ENCODE data around the gene ZNF333.

ZNF333 gene

DNA sequence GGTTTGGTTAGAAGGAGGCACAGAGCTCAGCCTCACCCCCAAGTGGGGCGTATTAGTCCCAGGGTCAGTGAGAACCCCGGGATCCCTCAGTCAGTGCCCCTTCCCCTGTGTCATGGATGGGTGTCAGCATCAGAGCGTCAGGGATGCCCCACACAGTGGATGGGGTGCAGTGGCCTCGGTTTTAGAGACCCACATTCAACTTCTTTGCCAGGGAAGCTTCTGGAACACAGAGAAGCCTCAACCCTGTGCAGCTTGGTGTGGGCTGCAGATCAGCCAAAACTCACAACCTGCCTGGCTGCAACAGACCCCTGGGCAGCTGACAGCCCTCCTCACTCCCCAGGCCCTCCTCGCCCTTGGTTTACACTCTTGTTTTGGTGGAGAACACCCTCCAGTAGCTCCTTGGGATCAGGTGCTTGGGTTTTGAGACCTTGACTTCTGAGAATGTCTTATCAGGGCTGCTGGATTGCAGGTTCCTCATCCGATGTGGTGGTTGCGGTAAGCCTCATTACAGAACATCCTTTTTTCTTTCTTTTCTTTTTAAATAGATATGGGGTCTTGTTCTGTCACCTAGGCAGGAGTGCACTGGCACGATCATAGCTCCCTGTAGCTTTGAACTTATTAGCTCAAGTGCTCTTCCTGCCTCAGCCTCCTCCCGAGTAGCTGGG is 11.0 kb downstream of the ZNF333 start:
- no peak for TF ChIP-seq REST (IDR thresholded peaks at IDR 0.05; ENCODE audit: insufficient read depth in 1 of 2, low read depth in 2 of 2, low read length in 2 of 2)
- no peak for TF ChIP-seq SIN3A (IDR thresholded peaks at IDR 0.05; ENCODE audit: borderline replicate concordance, insufficient read depth, low read length)
- no peak for TF ChIP-seq POLR2AphosphoS5 (IDR thresholded peaks at IDR 0.05; ENCODE audit: low read depth, low read length)
- no peak for TF ChIP-seq TAF1 (IDR thresholded peaks at IDR 0.05; ENCODE audit: borderline replicate concordance, insufficient read depth, low read length)
- no peak for TF ChIP-seq FOXP2 (optimal IDR thresholded peaks at IDR 0.05; ENCODE audit: borderline replicate concordance, extremely low read depth, extremely low read length, insufficient read depth)

GRCh38 chr19:14703833-14704232 is 14.0 kb downstream of the ZNF333 start:
- TF ChIP-seq SIN3A (IDR thresholded peaks at IDR 0.05; ENCODE audit: borderline replicate concordance, insufficient read depth, low read length) (no peak), POLR2AphosphoS5 (IDR thresholded peaks at IDR 0.05; ENCODE audit: low read depth, low read length) (no peak), TAF1 (IDR thresholded peaks at IDR 0.05; ENCODE audit: borderline replicate concordance, insufficient read depth, low read length) (no peak), FOXP2 (optimal IDR thresholded peaks at IDR 0.05; ENCODE audit: borderline replicate concordance, extremely low read depth, extremely low read length, insufficient read depth) (no peak), REST (IDR thresholded peaks at IDR 0.05; ENCODE audit: insufficient read depth in 1 of 2, low read depth in 2 of 2, low read length in 2 of 2) (no peak)

DNA sequence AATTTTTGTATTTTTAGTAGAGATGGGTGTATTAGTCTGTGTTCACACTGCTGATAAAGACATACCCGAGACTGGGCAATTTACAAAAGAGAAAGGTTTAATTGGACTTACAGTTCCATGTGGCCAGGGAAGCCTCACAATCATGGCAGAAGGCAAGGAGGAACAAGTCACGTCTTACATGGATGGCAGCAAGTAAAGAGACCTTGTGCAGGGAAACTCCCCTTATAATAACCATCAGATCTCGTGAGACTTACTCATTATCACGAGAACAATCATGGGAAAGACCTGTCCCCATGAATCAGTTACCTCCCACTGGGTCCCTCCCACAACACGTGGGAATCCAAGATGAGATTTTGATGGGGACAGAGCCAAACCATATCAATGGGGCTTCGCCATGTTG is 14.6 kb downstream of the ZNF333 start:
- no peak for TF ChIP-seq REST (IDR thresholded peaks at IDR 0.05; ENCODE audit: insufficient read depth in 1 of 2, low read depth in 2 of 2, low read length in 2 of 2)
- no peak for TF ChIP-seq SIN3A (IDR thresholded peaks at IDR 0.05; ENCODE audit: borderline replicate concordance, insufficient read depth, low read length)
- no peak for TF ChIP-seq FOXP2 (optimal IDR thresholded peaks at IDR 0.05; ENCODE audit: borderline replicate concordance, extremely low read depth, extremely low read length, insufficient read depth)
- TF ChIP-seq POLR2AphosphoS5 (IDR thresholded peaks at IDR 0.05; ENCODE audit: low read depth, low read length) = no peak
- TF ChIP-seq TAF1 (IDR thresholded peaks at IDR 0.05; ENCODE audit: borderline replicate concordance, insufficient read depth, low read length) = no peak

DNA sequence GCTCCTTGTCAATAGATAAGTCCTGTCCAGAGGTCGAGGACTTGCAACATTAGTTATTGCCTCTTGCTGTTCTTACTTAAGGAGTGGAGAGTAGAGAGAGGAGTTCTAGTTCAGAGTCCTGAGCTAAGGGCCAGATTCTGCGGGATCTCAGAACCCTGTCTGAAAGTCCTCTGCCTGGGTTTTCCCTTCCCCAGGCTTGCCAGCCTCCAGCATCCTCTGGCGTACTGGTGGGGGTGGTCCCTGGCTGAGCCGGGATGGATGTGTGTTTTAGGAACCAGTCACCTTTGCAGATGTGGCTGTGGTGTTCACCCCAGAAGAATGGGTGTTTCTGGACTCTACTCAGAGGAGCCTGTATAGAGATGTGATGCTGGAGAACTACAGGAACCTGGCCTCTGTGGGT is 26.0 kb downstream of the ZNF333 start:
- TF ChIP-seq REST (IDR thresholded peaks at IDR 0.05; ENCODE audit: insufficient read depth in 1 of 2, low read depth in 2 of 2, low read length in 2 of 2) = no peak
- no peak for TF ChIP-seq FOXP2 (optimal IDR thresholded peaks at IDR 0.05; ENCODE audit: borderline replicate concordance, extremely low read depth, extremely low read length, insufficient read depth)
- no peak for TF ChIP-seq SIN3A (IDR thresholded peaks at IDR 0.05; ENCODE audit: borderline replicate concordance, insufficient read depth, low read length)
- no peak for TF ChIP-seq POLR2AphosphoS5 (IDR thresholded peaks at IDR 0.05; ENCODE audit: low read depth, low read length)
- TF ChIP-seq TAF1 (IDR thresholded peaks at IDR 0.05; ENCODE audit: borderline replicate concordance, insufficient read depth, low read length) = no peak

All from PFSK-1 (cell line).